Ovary (tissue), 3 donors: ENCODE measurements around the gene ASB7.

Experiments
- POLR2A ChIP-seq: fragments of 450-650 bp; IDR thresholded peaks from one replicate; pipeline ENCODE4 v1.6.1; 2017; ENCODE audit warnings: antibody characterized with exemption, mild to moderate bottlenecking, moderate library complexity
- TF ChIP-seq, protein P1 (sequence below), 3 donors: fragments of 450-650 bp in 2 of 3; fragments of 200-600 bp in 1 of 3; IDR thresholded peaks; one replicate each; pipeline versions ENCODE4 v1.5.1 to v1.8.0; 2016 to 2022; ENCODE audit warnings: antibody characterized with exemption in 3 of 3, mild to moderate bottlenecking in 1 of 3
- donor health status: DM: no; HTN: no; CAD: no.

DNA sequence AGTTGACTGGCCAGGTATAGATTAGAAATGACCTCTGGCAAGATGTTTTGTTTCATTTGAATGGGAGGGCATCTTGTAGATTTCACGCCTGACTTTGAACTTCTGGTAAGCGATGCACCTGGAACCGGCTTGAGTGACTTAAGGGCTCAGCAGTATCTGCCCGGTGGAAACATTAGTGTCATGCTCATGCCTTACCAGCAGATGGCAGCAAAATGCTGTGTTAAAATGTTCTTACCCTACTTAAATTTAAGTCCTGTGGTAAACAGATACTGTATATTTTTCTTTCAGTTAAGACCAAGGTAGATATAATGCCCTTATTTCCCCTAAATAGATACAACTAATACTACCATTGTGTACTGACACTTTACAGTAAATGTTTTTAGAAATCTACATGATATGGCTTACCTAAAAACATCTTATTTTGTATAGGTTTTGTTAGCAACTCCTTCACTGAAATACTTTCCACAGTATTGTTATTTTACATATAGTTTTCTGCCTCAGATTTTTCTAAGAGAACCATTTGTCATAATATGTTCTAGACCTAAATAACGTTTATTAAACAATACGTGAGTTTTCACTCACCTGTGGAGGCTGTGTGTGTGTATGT, 25.5 kb downstream of the ASB7 start:
- TF ChIP-seq, protein P1, sequence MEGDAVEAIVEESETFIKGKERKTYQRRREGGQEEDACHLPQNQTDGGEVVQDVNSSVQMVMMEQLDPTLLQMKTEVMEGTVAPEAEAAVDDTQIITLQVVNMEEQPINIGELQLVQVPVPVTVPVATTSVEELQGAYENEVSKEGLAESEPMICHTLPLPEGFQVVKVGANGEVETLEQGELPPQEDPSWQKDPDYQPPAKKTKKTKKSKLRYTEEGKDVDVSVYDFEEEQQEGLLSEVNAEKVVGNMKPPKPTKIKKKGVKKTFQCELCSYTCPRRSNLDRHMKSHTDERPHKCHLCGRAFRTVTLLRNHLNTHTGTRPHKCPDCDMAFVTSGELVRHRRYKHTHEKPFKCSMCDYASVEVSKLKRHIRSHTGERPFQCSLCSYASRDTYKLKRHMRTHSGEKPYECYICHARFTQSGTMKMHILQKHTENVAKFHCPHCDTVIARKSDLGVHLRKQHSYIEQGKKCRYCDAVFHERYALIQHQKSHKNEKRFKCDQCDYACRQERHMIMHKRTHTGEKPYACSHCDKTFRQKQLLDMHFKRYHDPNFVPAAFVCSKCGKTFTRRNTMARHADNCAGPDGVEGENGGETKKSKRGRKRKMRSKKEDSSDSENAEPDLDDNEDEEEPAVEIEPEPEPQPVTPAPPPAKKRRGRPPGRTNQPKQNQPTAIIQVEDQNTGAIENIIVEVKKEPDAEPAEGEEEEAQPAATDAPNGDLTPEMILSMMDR (IDR thresholded peaks at IDR 0.05) = peak; percentile 50 to 93 (median 86)
- TF ChIP-seq POLR2A = no peak
